Ovary (tissue), 1 donor: Measurements from ENCODE around the gene CAMTA1.

ENCODE experiments used
- EP300 ChIP-seq: sonication (generic); formaldehyde crosslinking; IDR thresholded peaks from one replicate; pipeline ENCODE4 v1.6.1; 2017; ENCODE audit warnings: antibody characterized with exemption
- POLR2A ChIP-seq: fragments of 450-650 bp; IDR thresholded peaks from one replicate; pipeline ENCODE4 v1.6.1; 2017; ENCODE audit warnings: antibody characterized with exemption, mild to moderate bottlenecking, moderate library complexity

GRCh38 chr1:7395251-7395650 lies 610.0 kb downstream of the CAMTA1 start:
- TF ChIP-seq EP300 = no peak
- no peak for TF ChIP-seq POLR2A
